Limb (tissue), 2 donors: ENCODE data around the gene CLIP1.
"Not testable (repeated sequence)": the region's sequence is repeated elsewhere in the genome, so short reads cannot be mapped to it uniquely, and the experiment has no call there.

Experiments
- DNase-seq, 2 donors: peaks; one replicate each; pipeline ENCODE4 v3.0.0-alpha.2; 2016; ENCODE audit errors: extremely low spot score in 2 of 2

CLIP1 gene

DNA sequence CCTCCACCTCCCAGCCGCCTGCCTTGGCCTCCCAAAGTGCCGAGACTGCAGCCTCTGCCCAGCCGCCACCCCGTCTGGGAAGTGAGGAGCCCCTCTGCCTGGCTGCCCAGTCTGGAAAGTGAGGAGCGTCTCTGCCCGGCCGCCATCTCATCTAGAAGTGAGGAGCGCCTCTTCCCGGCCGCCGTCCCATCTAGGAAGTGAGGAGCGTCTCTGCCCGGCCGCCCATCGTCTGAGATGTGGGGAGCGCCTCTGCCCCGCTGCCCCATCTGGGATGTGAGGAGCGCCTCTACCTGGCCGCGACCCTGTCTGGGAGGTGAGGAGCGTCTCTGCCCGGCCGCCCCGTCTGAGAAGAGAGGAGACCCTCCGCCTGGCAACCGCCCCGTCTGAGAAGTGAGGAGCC, 65.5 kb downstream of the CLIP1 start:
- not testable (repeated sequence) for DNase-seq

DNA sequence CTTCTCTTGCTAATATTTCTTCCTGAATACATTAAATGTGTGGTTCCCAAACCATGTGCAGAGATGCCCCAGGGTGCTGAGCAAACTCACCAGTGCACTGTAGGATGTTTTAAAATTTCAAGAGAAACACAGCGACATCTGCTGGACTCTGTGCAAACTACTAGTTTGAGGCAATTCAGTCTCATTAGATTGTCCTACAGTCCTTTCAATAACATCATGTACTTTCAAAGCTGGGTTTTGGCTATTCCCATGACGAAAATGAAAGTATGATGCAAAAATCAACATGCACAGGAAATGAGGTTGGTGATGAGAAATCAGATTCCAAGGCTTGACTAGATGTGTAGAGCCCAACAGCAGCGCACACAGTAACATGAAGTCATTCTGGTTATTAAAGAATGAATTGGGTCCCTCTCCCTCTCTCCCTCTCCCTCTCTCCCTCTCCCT, 66.3 kb downstream of the CLIP1 start:
- DNase-seq = peak; percentile 50 to 52

DNA sequence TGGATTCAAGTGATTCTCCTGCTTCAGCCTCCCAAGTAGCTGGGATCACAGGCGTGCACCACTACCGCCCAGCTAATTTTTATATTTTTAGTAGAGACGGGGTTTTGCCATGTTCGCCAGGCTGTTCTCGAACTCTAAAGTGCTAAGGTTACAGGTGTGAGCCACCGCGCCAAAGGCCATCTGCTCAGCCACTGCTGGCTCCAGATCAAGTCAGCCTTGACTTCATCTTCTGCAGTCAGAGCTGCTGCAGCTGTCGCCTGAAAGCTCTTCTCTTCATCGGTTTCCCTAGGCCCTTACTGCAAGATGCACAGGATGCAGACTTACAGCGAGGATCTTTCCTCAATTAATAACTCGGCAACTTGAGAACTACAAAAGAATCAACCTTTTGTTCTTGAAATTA, 66.8 kb downstream of the CLIP1 start:
- DNase-seq = no peak

GRCh38 chr12:122354958-122355641, 67.4 kb downstream of the CLIP1 start:
- DNase-seq = no peak

GRCh38 chr12:122352394-122352793, 70.1 kb downstream of the CLIP1 start:
- DNase-seq = no peak

GRCh38 chr12:122350141-122350848, 72.2 kb downstream of the CLIP1 start:
- peak; percentile 41 to 43 for DNase-seq

DNA sequence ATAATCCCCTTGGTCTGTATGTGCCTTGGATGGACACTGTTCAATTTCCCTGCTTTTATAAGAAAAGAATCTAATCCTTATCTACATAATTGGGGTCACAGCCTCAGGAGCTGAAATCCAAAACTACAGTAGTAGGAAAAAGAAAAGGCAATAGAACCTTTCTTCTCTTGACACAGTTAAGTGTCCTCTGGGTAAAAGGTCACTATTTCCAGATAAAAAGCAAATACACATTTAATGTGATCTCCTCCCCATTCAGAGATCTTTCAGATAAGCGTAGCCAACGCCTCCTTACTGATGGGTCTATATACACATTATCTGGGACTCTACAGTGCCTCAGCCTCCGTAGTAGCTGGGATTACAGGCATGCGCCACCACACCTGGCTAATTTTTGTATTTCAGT, 73.4 kb downstream of the CLIP1 start:
- DNase-seq = no peak

DNA sequence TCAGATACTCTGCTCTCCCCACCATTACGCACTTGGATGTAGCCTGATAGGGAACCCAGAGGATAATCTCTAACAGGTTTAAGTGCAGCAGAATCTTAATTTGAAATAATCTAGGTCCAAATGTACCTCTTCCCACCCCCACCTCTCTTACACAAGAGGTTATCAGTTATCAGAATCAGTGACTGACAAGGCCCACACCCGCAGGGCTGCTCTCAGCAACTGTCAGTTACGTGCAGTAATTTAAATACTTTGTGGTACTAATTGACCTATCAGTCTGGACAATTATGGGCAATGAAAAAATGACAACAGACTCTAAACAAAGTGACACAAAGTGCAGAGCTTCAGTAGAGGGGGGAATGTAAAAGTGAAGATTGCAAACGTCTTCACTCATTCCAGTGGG, 74.0 kb downstream of the CLIP1 start:
- DNase-seq = no peak

- DNase-seq = no peak
These were observed 76.4 kb downstream of the CLIP1 start for GRCh38 chr12:122346054-122346453.

GRCh38 chr12:122345042-122345441, 77.4 kb downstream of the CLIP1 start:
- DNase-seq = no peak

DNA sequence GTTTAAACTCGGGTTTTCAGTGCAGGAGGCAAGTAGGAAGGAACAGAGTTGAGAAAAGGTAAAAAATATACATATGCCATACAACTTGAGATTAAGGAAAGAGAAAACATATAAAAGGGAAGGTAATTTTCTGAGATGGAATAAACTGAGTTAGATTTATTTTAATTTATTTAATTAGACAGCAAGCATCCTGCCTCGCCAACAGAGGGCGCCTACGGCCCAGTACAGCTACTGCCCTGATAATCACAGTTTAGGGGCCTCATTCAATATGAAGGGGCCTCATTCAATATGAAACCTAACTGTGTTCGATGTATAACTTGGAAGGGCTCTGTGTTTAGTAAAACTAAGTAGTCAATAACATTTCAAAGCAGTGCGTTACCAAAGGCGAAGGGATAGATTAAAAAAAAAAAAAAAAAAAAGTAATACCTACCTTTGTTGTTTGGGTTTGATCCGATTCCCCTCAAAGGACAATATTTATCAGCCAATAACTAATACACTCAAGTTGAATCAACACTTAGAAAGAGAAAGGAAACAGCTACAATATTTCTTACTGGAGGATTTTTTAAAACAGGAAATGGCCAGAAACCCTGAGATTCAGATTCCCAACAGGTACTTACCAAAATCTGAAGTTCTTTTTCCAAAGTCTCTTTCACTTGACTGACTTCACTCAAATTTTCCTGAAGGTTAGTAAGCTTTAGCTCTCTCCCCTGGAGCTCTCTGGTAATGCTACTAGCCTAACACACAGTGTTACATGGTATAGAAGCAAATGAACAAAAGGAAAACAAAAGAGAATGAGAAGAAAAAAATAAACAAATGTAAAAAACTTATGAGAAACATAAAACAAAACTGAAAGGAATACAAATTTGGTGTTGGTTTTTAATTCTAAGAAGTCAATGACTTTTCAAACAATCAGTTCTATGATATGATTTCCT, 86.2 kb downstream of the CLIP1 start:
- no peak for DNase-seq

GRCh38 chr12:122333142-122334087, 89.1 kb downstream of the CLIP1 start:
- DNase-seq = no peak

DNA sequence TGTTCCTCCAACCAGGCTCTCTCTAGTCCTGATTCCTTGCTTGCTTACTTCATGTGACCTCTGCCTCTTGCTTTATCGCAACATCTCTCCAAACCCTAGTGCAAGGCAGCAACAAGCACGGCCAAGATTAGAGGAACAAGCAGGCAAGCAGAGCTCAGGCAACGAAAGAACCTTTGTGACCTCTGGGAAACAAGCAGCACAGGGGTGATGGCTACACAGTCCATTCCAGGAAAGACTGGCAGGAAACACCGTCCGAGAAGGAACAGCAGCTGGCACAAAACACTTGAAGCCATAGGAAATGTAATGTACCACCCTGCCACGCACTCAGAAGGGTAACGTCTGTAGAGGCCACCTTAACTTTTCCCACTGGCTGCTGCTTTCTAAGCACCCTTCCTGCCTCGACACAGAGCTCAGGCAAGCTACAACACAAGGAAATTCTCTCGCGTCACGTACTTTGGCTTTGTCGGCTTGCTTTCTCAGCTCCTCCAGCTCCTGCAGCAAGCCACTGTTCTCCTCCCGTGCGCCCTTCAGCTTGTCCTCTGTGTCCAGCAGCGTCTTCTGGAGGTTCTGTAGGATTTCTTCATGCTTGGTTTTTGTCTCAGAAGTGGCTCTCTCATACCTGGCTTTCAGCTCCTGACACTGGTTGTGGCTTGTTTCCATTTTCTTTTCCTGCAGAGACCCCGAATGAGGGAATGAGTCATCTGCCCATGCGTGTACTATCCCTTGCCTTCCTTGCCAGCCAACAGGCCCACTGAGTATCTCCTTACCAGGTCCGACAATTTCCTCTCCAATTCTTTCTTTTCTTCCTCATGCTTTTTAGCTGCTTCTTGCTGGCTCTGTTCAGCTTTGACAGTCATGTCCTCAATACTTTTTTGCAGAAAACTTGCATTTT, 94.7 kb downstream of the CLIP1 start:
- no peak for DNase-seq

DNA sequence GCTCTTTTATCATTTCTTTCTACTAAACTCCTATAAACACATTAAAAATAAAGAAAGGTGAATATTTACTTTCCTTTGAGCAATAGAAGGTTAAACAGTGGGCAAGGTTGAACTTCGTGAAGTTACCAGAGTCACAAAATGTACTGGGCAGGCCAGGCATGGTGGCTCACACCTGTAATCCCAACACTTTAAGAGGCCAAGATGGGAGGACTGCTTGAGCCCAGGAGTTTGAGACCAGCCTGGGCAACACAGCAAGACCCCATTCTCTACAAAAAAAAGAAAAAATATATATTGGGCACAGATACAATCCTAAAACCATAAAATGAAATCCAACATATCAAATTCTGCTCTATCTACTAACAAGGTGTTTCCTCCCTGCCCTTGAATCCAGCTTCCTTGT, 95.5 kb downstream of the CLIP1 start:
- no peak for DNase-seq

- no peak for DNase-seq
These were observed 95.9 kb downstream of the CLIP1 start for GRCh38 chr12:122326586-122326985.

- DNase-seq = no peak
These were observed 99.0 kb downstream of the CLIP1 start for GRCh38 chr12:122323311-122324019.

DNA sequence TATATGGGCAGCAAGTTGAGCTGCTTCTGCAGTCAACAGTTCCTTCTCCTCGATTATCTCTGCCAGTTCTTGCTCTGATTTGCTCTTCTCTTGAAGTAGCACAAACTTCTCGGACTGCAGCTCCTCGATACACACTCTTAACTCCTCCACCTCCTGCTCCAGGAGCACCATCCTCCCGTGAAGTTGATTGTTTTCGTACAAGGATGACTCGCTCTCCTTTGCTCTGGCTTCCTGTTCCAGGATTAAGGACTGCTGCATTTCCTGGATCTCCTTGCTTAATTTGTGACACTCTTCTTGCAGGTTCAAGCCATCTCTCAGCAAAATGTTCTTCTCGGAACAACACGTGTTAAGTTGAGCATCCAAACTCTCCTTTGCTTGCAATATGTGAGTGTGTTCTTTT, 100.0 kb downstream of the CLIP1 start:
- no peak for DNase-seq

GRCh38 chr12:122318607-122319605, 103.6 kb downstream of the CLIP1 start:
- no peak for DNase-seq
